GM12801 (cell line): ENCODE data around the gene PDIA2.

Experiments
- CTCF ChIP-seq: IDR thresholded peaks from one replicate; pipeline ENCODE4 v1.5.1; 2011; ENCODE audit warnings: control low read depth; ENCODE audit not compliant: insufficient read length; ENCODE audit errors: extremely low read depth

The PDIA2 gene

GRCh38 chr16:285146-286055, 2.4 kb downstream of the PDIA2 start:
- no peak for TF ChIP-seq CTCF

- no peak for TF ChIP-seq CTCF
Observed at GRCh38 chr16:286491-287297, 3.7 kb downstream of the PDIA2 start.

GRCh38 chr16:287298-287811, 4.4 kb downstream of the PDIA2 start:
- TF ChIP-seq CTCF: no peak

- TF ChIP-seq CTCF: no peak
Observed at GRCh38 chr16:287981-288920, 5.3 kb downstream of the PDIA2 start.

GRCh38 chr16:289395-289997, 6.5 kb downstream of the PDIA2 start:
- no peak for TF ChIP-seq CTCF

GRCh38 chr16:290015-290680, 7.2 kb downstream of the PDIA2 start:
- no peak for TF ChIP-seq CTCF
